ENCODE results near the gene NFE2L3.
A peak's percentile ranks its signal among the peaks of the same experiment; 100 is the strongest.

NFE2L3 gene

DNA sequence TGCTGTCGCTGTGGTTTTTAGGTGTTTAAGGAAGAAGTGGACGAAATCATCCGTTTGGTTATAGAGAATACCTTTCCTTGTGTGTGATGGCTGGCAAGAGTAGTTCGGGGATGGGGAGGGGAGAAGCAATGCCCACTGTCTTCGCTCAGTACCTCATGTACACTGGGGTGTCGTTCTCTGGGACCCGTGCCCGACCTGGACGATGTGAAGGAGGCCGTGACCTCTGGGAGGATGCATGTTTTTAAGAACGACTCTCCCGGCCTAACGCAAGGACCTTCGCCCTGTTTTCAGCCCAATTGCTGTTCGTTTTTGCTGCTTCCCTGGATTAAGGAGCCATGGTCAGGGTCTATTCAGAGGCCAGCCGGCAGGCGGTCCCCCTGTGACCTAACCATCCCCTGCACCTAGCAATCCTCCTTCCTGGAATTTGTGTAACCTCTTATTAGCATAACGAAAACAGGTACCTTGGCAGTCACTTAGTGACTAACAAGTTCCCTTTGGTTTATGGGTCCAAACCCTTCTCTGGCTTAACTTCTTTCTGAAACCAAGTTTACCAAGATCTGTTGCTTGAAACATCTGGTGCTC lies 1.3 kb downstream of the NFE2L3 start:
- DNase-seq (ENCODE audit: low read depth), result no peak
- H3K4me3 ChIP-seq (ENCODE audit: low read depth, low read length), result peak overlapping the region; percentile 78

DNA sequence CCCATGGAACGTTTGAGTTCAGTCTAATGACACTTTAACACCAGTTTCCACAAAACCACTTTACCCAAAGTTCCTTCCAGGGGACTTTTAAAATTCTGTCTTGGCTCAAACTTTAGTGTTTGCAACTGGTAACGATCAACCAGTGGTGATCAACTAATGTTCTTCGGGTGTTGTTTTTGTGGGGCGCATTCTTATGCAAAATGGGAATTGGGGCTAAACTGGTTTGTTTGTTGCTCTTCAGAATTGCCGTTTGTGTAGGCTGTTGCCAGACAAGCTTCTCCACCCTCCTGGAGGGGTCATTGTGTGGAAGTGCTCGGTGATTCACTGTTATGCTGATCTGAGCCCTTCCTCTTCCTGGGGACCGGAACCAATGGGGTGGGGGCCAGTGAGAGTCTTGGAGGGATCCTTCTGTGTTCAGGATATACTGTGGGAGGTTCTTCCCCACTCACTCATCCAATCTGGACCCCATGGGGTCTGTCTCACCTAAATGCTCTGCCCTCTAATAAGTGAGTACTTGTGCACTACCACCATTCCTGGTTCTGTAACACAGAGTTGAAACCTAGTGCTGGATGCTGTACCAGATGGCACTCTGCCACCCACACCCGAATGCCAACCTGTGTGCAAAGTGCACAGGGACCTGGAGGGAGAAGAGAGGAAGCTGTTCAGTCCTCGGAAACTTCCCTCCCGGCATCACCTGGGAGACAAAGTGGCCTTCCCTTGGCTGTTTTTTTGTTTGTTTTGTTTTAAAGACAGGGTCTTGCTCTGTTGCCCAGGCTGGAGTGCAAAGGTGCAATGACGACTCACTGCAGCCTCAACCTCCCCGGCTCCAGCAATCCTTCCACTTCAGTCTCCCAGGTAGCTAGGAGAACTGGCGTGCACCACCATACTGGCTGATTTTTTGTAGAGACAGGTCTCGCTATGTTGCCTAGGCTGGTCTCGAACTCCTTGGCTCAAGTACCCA lies 2.1 kb downstream of the NFE2L3 start:
- no peak for DNase-seq (ENCODE audit: low read depth)
- TF ChIP-seq, protein P1, sequence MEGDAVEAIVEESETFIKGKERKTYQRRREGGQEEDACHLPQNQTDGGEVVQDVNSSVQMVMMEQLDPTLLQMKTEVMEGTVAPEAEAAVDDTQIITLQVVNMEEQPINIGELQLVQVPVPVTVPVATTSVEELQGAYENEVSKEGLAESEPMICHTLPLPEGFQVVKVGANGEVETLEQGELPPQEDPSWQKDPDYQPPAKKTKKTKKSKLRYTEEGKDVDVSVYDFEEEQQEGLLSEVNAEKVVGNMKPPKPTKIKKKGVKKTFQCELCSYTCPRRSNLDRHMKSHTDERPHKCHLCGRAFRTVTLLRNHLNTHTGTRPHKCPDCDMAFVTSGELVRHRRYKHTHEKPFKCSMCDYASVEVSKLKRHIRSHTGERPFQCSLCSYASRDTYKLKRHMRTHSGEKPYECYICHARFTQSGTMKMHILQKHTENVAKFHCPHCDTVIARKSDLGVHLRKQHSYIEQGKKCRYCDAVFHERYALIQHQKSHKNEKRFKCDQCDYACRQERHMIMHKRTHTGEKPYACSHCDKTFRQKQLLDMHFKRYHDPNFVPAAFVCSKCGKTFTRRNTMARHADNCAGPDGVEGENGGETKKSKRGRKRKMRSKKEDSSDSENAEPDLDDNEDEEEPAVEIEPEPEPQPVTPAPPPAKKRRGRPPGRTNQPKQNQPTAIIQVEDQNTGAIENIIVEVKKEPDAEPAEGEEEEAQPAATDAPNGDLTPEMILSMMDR (IDR thresholded peaks at IDR 0.05; ENCODE audit: low read depth, low read length, missing control alignments), result no peak
- peak overlapping the region; percentile 78 for H3K4me3 ChIP-seq (ENCODE audit: low read depth, low read length)

More for the DNA sequence above, 1.3 kb downstream of the NFE2L3 start:
- TF ChIP-seq, protein P1 (IDR thresholded peaks at IDR 0.05; ENCODE audit: low read depth, low read length, missing control alignments), result no peak

DNA sequence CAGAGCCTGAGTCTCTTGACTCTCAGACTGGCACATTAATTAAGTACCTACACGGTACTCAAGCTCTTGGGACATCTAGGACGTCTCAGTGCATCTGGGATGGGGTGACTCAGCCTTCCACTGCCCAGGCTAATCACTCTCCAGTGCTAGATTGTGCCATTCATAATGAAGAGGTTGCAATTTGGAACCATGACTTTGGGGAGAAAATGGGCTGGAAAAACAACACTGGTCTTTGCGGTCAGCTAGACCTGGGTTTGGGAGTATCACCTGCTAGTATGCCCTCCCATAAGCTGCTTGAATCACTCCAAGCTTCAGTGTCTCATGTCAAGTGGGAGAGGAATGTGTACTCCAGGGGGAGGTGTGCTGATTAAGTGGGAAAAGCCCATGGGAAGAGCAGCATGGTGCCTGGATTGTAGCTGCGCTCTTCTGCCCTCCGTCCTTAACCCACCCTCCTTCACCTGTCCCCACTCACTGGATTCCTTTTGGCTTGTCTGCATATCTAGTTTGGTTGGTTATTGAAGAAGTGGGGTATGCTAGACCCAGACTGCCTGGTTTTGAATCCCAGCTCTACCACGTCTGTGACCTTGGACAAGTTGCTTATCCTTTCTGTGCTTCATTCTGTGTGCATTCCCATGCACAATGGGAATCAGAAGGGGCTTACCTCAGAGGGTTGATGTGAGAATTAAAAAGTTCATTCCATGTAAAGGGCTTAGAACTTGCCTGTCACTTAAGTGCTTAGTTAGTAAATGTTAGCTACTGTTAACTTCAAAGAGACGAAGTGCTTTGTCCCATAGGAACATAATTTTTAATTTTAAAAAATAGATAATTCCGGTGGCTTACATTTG lies 3.8 kb downstream of the NFE2L3 start:
- peak overlapping the region; percentile 18; the same call in 1 of the 2 replicates for H3K4me3 ChIP-seq (ENCODE audit: low read depth, low read length)
- TF ChIP-seq, protein P1 (IDR thresholded peaks at IDR 0.05; ENCODE audit: low read depth, low read length, missing control alignments), result no peak
- no peak for DNase-seq (ENCODE audit: low read depth)

- TF ChIP-seq, protein P1 (IDR thresholded peaks at IDR 0.05; ENCODE audit: low read depth, low read length, missing control alignments), result no peak
- peak; percentile 65 for DNase-seq (ENCODE audit: low read depth)
- peak overlapping the region; percentile 37 for H3K4me3 ChIP-seq (ENCODE audit: low read depth, low read length)
Measured at GRCh38 chr7:26156451-26157420, 4.7 kb downstream of the NFE2L3 start.

- H3K4me3 ChIP-seq (ENCODE audit: low read depth, low read length), result peak overlapping the region; percentile 37; the same call in 1 of the 2 replicates
- no peak for DNase-seq (ENCODE audit: low read depth)
- TF ChIP-seq, protein P1 (IDR thresholded peaks at IDR 0.05; ENCODE audit: low read depth, low read length, missing control alignments), result no peak
Measured at GRCh38 chr7:26157520-26158105, 5.6 kb downstream of the NFE2L3 start.
